ENCODE measurements around the gene MAP6D1.

- TF ChIP-seq POLR2AphosphoS5 (IDR thresholded peaks at IDR 0.05) (no peak), CTCF (IDR thresholded peaks at IDR 0.05) (no peak), POLR2A (IDR thresholded peaks at IDR 0.05) (no peak)
These were observed 12.0 kb upstream of the MAP6D1 start for GRCh38 chr3:183837390-183837789.

All from prostate gland (tissue), 2 donors.